Endodermal cell (in vitro differentiated cells): Measurements from ENCODE around the gene MAPK10. TPM values are rescaled to one million over a fixed set of nuclear protein-coding genes. Genes with fewer than 3 reads are reported as not detected.

Experiments used
- DNase-seq: peaks from one replicate; pipeline ENCODE4 v3.0.0-alpha.2; 2017
- H3K27ac ChIP-seq: 2 replicates; pipeline ENCODE4 v1.5.1; 2013; ENCODE audit warnings: mild to moderate bottlenecking, low read depth, low read length, moderate library complexity
- H3K27me3 ChIP-seq: 2 replicates; pipeline ENCODE4 v1.6.1; 2013; ENCODE audit warnings: mild to moderate bottlenecking, low read length, moderate library complexity; ENCODE audit not compliant: insufficient read depth, control insufficient read depth, poor library complexity, severe bottlenecking
- H3K36me3 ChIP-seq: 2 replicates; pipeline ENCODE4 v1.7.0; 2013; ENCODE audit warnings: mild to moderate bottlenecking, low read length, moderate library complexity; ENCODE audit not compliant: control insufficient read depth, insufficient read depth
- H3K4me1 ChIP-seq: one replicate; pipeline ENCODE4 v1.7.0; 2013; ENCODE audit warnings: low read length; ENCODE audit not compliant: control insufficient read depth, insufficient read depth
- H3K4me3 ChIP-seq: 2 replicates; pipeline ENCODE4 v1.5.1; 2013; ENCODE audit warnings: mild to moderate bottlenecking, low read length, moderate library complexity
- H3K9ac ChIP-seq: 2 replicates; pipeline ENCODE4 v1.6.1; 2013; ENCODE audit warnings: mild to moderate bottlenecking, low read length, moderate library complexity; ENCODE audit not compliant: poor library complexity, severe bottlenecking; ENCODE audit errors: extremely low read depth
- H3K9me3 ChIP-seq: 2 replicates; pipeline ENCODE4 v1.6.1; 2013; ENCODE audit warnings: mild to moderate bottlenecking, low read length, moderate library complexity; ENCODE audit not compliant: control insufficient read depth
- H3K27ac Mint-ChIP-seq: 2 replicates; pipeline ENCODE4 v1.8.0; 2020; ENCODE audit warnings: mixed read lengths
- H3K27me3 Mint-ChIP-seq: 2 replicates; pipeline ENCODE4 v1.8.0; 2021; ENCODE audit warnings: mild to moderate bottlenecking, mixed read lengths; ENCODE audit not compliant: insufficient read depth
- H3K36me3 Mint-ChIP-seq: 2 replicates; pipeline ENCODE4 v1.8.0; 2020; ENCODE audit warnings: low read depth, mixed read lengths
- H3K4me1 Mint-ChIP-seq: 2 replicates; pipeline ENCODE4 v1.8.0; 2020; ENCODE audit warnings: mixed read lengths
- H3K4me3 Mint-ChIP-seq: 2 replicates; pipeline ENCODE4 v1.8.0; 2020; ENCODE audit warnings: mild to moderate bottlenecking, moderate library complexity, mixed read lengths
- H3K9me3 Mint-ChIP-seq: 2 replicates; pipeline ENCODE4 v1.8.0; 2020; ENCODE audit warnings: mild to moderate bottlenecking, mixed read lengths
- WGBS, 2 experiments: methylation state at CpG; one replicate each; pipeline versions ENCODE4 v1.1.5 to v1.1.7; 2013; ENCODE audit warnings: missing lambda C conversion rate in 2 of 2, mixed read lengths in 1 of 2; ENCODE audit not compliant: insufficient coverage in 1 of 2, insufficient read length in 1 of 2; 5-methylcytosine and 5-hydroxymethylcytosine counted together
- total RNA-seq, 2 donors: library from RNA; stranded (reverse); fragmentation: NEBNext Ultra II Directional in 1 of 2; extraction: Animal tissue kit (Norgen Biotek cat#: 25700) in 1 of 2; gene quantifications; 2 replicates in 1 of 2; 3 replicates in 1 of 2; pipeline ENCODE4 v1.2.1, GENCODE V29; 2021
- TF ChIP-seq, protein P1 (sequence below): fragments of 200-600 bp; sonication (generic); conservative IDR thresholded peaks from 2 replicates; pipeline ENCODE4 v1.5.0; 2021; ENCODE audit warnings: antibody characterized with exemption, mild to moderate bottlenecking

The MAPK10 gene
- total RNA-seq, 2 donors from 2014 or later: 45.1 to 70.2 TPM

DNA sequence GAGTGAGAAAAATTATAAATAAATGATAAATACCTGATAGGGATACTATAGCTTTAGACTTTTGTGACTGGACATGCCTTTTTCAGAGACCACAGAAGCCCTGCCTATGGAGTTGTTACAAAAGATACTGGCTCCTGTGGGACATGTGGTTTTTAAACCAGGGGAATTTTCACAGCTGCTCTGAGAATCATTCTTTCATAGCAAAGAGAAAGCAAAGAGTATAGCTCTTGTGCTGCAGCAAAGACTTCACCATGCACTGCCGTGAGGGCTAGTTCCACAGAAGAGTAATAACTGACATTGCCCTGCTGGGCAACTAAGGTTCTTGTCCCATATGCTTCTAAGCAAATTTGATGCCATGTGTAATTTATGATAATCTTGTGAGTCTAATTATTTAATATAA, 98.2 kb downstream of the MAPK10 start:
- Histone ChIP-seq H3K27ac (peak overlapping the region; percentile 12), H3K4me3 (no peak overlapping the region), H3K36me3 (no peaks in the 10 kb centered on the region), H3K27me3 (no peaks in the 10 kb centered on the region), H3K9me3 (no peaks in the 10 kb centered on the region), H3K9ac (no peak overlapping the region), H3K4me1 (no peaks in the 10 kb centered on the region)
- DNase-seq: no peak
- Mint-ChIP-seq H3K4me1 (peaks cover 23% of the 10 kb centered on the region), H3K36me3 (no peaks in the 10 kb centered on the region), H3K4me3 (no peak overlapping the region), H3K27ac (no peak overlapping the region), H3K9me3 (no peaks in the 10 kb centered on the region), H3K27me3 (no peaks in the 10 kb centered on the region)
- 93% methylated on average over 1 of the region's 1 CpG; no CpG with 5 or more reads in 1 of the 2 experiments for WGBS, 2 experiments
- TF ChIP-seq, protein P1, sequence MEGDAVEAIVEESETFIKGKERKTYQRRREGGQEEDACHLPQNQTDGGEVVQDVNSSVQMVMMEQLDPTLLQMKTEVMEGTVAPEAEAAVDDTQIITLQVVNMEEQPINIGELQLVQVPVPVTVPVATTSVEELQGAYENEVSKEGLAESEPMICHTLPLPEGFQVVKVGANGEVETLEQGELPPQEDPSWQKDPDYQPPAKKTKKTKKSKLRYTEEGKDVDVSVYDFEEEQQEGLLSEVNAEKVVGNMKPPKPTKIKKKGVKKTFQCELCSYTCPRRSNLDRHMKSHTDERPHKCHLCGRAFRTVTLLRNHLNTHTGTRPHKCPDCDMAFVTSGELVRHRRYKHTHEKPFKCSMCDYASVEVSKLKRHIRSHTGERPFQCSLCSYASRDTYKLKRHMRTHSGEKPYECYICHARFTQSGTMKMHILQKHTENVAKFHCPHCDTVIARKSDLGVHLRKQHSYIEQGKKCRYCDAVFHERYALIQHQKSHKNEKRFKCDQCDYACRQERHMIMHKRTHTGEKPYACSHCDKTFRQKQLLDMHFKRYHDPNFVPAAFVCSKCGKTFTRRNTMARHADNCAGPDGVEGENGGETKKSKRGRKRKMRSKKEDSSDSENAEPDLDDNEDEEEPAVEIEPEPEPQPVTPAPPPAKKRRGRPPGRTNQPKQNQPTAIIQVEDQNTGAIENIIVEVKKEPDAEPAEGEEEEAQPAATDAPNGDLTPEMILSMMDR: no peak

DNA sequence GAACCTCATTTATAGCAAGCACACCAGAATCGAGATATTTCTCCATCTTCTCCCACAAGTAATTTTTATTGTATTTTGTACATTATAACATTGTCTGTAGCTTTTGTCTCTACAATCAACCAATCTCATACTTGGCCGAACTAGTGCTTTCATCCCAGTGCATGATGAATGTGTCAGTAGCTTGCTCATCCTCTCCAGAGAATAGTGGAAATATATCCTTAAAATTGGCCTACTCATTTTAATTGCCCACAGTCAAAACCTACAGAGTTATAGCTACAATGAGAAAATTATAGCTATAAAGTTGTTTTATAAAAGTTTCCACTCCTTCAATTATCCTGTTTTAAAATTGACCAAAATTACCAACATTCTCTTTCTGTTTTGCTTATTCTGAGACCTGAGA, 103.8 kb downstream of the MAPK10 start:
- H3K9ac ChIP-seq: no peak overlapping the region
- Mint-ChIP-seq H3K27ac (no peak overlapping the region), H3K36me3 (peaks cover 4% of the 10 kb centered on the region), H3K27me3 (no peaks in the 10 kb centered on the region), H3K9me3 (no peaks in the 10 kb centered on the region), H3K4me1 (no peaks in the 10 kb centered on the region), H3K4me3 (no peak overlapping the region)
- H3K27ac ChIP-seq: no peak overlapping the region
- no peaks in the 10 kb centered on the region for H3K4me1 ChIP-seq
- TF ChIP-seq, protein P1: no peak
- no peak for DNase-seq
- no peaks in the 10 kb centered on the region for H3K36me3 ChIP-seq
- no peak overlapping the region for H3K4me3 ChIP-seq
- WGBS, 2 experiments: 94% methylated on average over 2 of the region's 2 CpGs; no CpG with 5 or more reads in 1 of the 2 experiments
- H3K27me3 ChIP-seq: no peaks in the 10 kb centered on the region
- no peaks in the 10 kb centered on the region for H3K9me3 ChIP-seq

DNA sequence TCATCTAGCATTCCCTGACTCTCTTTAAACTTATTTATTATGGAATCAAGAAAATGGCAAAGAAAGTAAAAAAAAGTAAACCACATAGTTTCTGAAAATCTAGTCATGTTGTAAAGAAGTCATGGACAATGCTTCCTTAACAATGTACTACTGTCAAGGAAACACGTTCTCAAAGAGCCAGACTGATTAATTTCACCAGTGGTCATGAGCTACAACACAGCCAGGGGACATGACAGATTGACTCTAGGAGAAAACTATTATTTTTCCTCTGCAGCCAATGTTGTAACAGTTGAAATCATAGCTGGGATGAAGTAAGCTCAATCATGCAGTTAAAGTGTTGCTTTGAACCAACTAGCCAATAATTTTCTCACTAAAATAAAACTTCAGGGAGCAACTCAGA, 109.2 kb downstream of the MAPK10 start:
- Histone ChIP-seq H3K27ac (no peak overlapping the region), H3K9ac (no peak overlapping the region), H3K27me3 (no peaks in the 10 kb centered on the region), H3K4me3 (no peak overlapping the region), H3K9me3 (no peaks in the 10 kb centered on the region), H3K4me1 (no peaks in the 10 kb centered on the region), H3K36me3 (peaks cover 5% of the 10 kb centered on the region)
- no peak overlapping the region for H3K27ac Mint-ChIP-seq
- DNase-seq: no peak
- H3K4me1 Mint-ChIP-seq: no peaks in the 10 kb centered on the region
- TF ChIP-seq, protein P1: no peak
- WGBS, 2 experiments: 88 to 89% methylated on average over 1 of the region's 1 CpG
- no peak overlapping the region for H3K4me3 Mint-ChIP-seq
- peaks cover 16% of the 10 kb centered on the region for H3K36me3 Mint-ChIP-seq
- H3K27me3 Mint-ChIP-seq: no peaks in the 10 kb centered on the region
- no peaks in the 10 kb centered on the region for H3K9me3 Mint-ChIP-seq
